Nephron (organoid): ENCODE measurements around the gene ASCL5.
A peak's percentile ranks its signal among the peaks of the same experiment; 100 is the strongest.

Experiments
- H3K27ac Mint-ChIP-seq, 3 experiments: 2 replicates each; pipeline ENCODE4 v1.8.0; 2020; ENCODE audit warnings: mixed read lengths in 3 of 3, mild to moderate bottlenecking in 2 of 3, moderate library complexity in 1 of 3
- H3K27me3 Mint-ChIP-seq: 2 replicates; pipeline ENCODE4 v1.8.0; 2021; ENCODE audit warnings: low read depth, mild to moderate bottlenecking, moderate library complexity, mixed read lengths
- H3K36me3 Mint-ChIP-seq: 2 replicates; pipeline ENCODE4 v1.8.0; 2020; ENCODE audit warnings: low read depth, mixed read lengths
- H3K4me1 Mint-ChIP-seq: 2 replicates; pipeline ENCODE4 v1.8.0; 2020; ENCODE audit warnings: mixed read lengths
- H3K4me3 Mint-ChIP-seq, 3 experiments: 2 replicates each; pipeline ENCODE4 v1.8.0; 2020; ENCODE audit warnings: mild to moderate bottlenecking in 3 of 3, mixed read lengths in 3 of 3, moderate library complexity in 2 of 3
- H3K9me3 Mint-ChIP-seq: 2 replicates; pipeline ENCODE4 v1.8.0; 2020; ENCODE audit warnings: mixed read lengths
- CTCF ChIP-seq, 3 experiments: fragments of 200-600 bp; sonication (generic); IDR thresholded peaks; one replicate each; pipeline ENCODE4 v1.5.0; 2021; ENCODE audit warnings: antibody characterized with exemption in 3 of 3; ENCODE audit not compliant: unreplicated experiment in 3 of 3

The ASCL5 gene

DNA sequence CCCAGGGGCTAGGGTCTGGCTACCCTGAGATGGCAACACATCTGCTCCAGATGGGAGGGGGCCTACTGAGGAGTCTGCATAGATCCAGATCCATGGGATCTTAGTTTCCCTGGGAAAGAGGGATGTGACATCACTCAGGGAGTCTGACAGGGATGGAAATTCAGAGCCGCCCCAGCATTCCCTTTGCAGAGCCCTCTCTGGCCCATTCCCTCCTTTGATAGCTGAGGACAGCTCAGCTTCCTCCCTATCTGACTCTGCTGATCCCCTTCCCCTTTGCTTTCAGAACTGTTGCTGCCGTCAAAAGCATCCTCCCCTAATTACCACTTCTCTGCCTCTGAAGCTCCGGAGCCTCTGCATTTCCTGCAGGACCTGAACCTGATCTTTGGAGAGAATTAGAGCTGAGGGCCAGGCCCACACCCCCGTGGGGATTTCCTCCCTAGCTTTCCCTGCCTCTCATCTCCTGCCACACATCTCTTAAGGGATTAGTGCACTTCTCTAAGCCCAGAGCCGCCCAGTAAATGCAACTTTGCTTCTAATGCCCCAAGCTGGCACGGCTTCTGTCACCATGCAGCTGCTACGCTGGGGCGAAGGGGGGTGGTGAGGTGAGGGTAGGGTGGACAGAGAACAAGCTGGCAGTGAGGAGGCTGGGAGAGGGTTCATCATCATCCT, 9.5 kb upstream of the ASCL5 start:
- no peaks in the 10 kb centered on the region for H3K27me3 Mint-ChIP-seq
- H3K4me1 Mint-ChIP-seq = peaks cover 38% of the 10 kb centered on the region
- no peaks in the 10 kb centered on the region for H3K9me3 Mint-ChIP-seq
- no peak for TF ChIP-seq CTCF (IDR thresholded peaks at IDR 0.05; ENCODE audit: unreplicated experiment in 3 of 3)
- H3K4me3 Mint-ChIP-seq = no peak overlapping the region
- peaks cover 50% of the 10 kb centered on the region for H3K36me3 Mint-ChIP-seq
- H3K27ac Mint-ChIP-seq = peak overlapping the region in 1 of 3 experiments; percentile 47

- Mint-ChIP-seq H3K9me3 (no peaks in the 10 kb centered on the region), H3K27me3 (no peaks in the 10 kb centered on the region), H3K4me3 (no peak overlapping the region), H3K4me1 (peaks cover 28% of the 10 kb centered on the region), H3K27ac (no peak overlapping the region), H3K36me3 (peaks cover 45% of the 10 kb centered on the region)
- TF ChIP-seq CTCF (IDR thresholded peaks at IDR 0.05; ENCODE audit: unreplicated experiment in 3 of 3) = no peak
These were observed 7.4 kb upstream of the ASCL5 start for GRCh38 chr1:201134405-201134804.

DNA sequence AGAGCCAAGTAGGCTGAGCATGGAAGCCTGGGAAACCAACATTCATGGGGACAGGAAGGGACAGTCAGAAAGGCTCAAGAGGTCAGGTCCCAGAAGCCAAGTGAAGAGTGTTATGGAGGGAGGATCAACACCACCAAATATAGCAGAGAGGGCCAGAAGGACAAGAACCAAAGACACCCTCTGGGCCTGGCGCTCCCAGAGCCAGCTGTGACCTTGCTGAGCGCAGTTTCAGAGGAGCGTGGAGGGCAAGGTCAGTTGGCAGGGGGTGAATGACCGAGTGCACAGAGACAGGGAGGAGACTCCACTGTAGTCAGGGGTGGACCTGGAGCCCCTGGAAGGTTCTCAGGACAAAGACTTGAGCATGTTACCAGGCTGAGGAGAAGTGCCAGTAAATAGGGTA, 4.4 kb upstream of the ASCL5 start:
- Mint-ChIP-seq H3K4me1 (peaks cover 13% of the 10 kb centered on the region), H3K9me3 (no peaks in the 10 kb centered on the region), H3K27me3 (peaks cover 8% of the 10 kb centered on the region), H3K4me3 (no peak overlapping the region), H3K27ac (no peak overlapping the region), H3K36me3 (peaks cover 39% of the 10 kb centered on the region)
- TF ChIP-seq CTCF (IDR thresholded peaks at IDR 0.05; ENCODE audit: unreplicated experiment in 3 of 3) = no peak

DNA sequence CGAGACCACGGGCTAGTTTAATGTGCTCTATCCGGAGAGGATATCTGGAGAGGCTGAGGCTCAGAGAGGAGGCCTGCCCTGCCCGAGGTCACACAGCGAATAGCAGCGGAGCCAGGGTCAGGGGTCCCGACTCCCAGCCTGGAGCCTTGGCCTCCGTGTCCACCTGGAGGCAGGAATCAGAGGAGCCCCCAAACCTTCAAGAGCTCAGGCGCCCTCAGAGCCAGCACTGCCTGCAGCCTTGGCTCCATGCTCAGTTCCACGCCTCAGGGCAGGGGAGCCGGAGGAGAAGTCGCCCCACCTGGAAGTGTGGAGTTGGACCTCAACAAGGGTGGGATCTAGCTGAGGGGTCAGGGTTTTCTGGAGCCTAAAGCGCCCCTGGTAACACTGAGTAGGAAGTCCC, 2.0 kb upstream of the ASCL5 start:
- Mint-ChIP-seq H3K4me3 (no peak overlapping the region), H3K4me1 (peaks cover 28% of the 10 kb centered on the region), H3K36me3 (peaks cover 23% of the 10 kb centered on the region), H3K27ac (peak overlapping the region in 1 of 3 experiments; percentile 18), H3K9me3 (no peaks in the 10 kb centered on the region), H3K27me3 (peaks cover 21% of the 10 kb centered on the region)
- TF ChIP-seq CTCF (IDR thresholded peaks at IDR 0.05; ENCODE audit: unreplicated experiment in 3 of 3) = no peak

DNA sequence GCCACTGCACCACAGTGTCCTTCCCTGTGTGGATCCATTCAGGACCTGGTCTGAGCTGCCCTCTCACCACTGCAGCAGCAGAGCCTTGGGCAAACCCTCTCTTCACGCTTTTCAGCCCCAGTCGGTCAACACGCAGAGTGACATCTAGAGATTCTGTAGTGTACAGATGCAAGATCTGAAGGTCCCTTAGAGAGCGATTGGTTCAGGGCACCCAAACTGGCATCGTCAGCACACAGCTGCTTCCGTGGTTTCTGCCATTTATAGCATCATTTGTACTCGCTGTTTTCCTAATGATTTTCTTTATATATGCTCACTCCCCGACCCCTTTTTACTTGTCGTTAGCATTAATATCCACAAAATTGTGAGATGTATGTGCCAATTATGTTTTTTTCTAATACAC, 1.5 kb upstream of the ASCL5 start:
- TF ChIP-seq CTCF (IDR thresholded peaks at IDR 0.05; ENCODE audit: unreplicated experiment in 3 of 3) = no peak
- Mint-ChIP-seq H3K27ac (peak overlapping the region in 1 of 3 experiments; percentile 18), H3K4me3 (no peak overlapping the region), H3K9me3 (no peaks in the 10 kb centered on the region), H3K27me3 (peaks cover 22% of the 10 kb centered on the region), H3K4me1 (peaks cover 28% of the 10 kb centered on the region), H3K36me3 (peaks cover 18% of the 10 kb centered on the region)
